K562 (cell line): ENCODE measurements around the gene OPRL1. TPM values are rescaled to one million over a fixed set of nuclear protein-coding genes. Genes with fewer than 3 reads are reported as not detected.
A peak's percentile ranks its signal among the peaks of the same experiment; 100 is the strongest.

Experiments
- ARHGAP35 ChIP-seq: fragments of 450-650 bp; IDR thresholded peaks from 2 replicates; pipeline ENCODE4 v1.6.1; 2018; ENCODE audit not compliant: partially characterized antibody
- ARID2 ChIP-seq: fragments of 450-650 bp; IDR thresholded peaks from 2 replicates; pipeline ENCODE4 v1.6.1; 2017; ENCODE audit warnings: antibody characterized with exemption, mild to moderate bottlenecking
- KDM4B ChIP-seq, 2 experiments: fragments of 450-650 bp in 1 of 2; sonication (generic) in 1 of 2; IDR thresholded peaks; 2 replicates each; pipeline ENCODE4 v1.6.1; 2016 to 2017; ENCODE audit warnings: borderline replicate concordance in 2 of 2, antibody characterized with exemption in 1 of 2, low read depth in 1 of 2, mild to moderate bottlenecking in 1 of 2
- MAFK ChIP-seq: IDR thresholded peaks from 2 replicates; pipeline ENCODE4 v1.6.1; 2011; ENCODE audit warnings: low read length, improper control_type of control experiment
- MYNN ChIP-seq, 2 experiments: sonication (generic); formaldehyde crosslinking in 1 of 2; IDR thresholded peaks; 2 replicates each; pipeline versions ENCODE4 v1.5.0 to v1.6.1; 2016 to 2020; ENCODE audit warnings: antibody characterized with exemption in 1 of 2, missing genetic modification reagents in 1 of 2
- NCOA2 ChIP-seq, 2 experiments: fragments of 450-650 bp; IDR thresholded peaks; 2 replicates each; pipeline ENCODE4 v1.6.1; 2018; ENCODE audit warnings: mild to moderate bottlenecking in 2 of 2, moderate library complexity in 1 of 2; ENCODE audit not compliant: partially characterized antibody in 2 of 2
- NCOA6 ChIP-seq: fragments of 450-650 bp; IDR thresholded peaks from 2 replicates; pipeline ENCODE4 v1.6.1; 2017; ENCODE audit warnings: mild to moderate bottlenecking
- NONO ChIP-seq, 2 experiments: fragments of 200-400 bp in 1 of 2; fragments of 450-650 bp in 1 of 2; formaldehyde crosslinking in 1 of 2; IDR thresholded peaks; 2 replicates each; pipeline ENCODE4 v1.6.1; 2017; ENCODE audit warnings: low read depth in 2 of 2, mild to moderate bottlenecking in 2 of 2, moderate library complexity in 2 of 2, low read length in 1 of 2
- ZC3H4 ChIP-seq: sonication (generic); formaldehyde crosslinking; IDR thresholded peaks from 2 replicates; pipeline ENCODE4 v1.9.0; 2021; ENCODE audit warnings: missing genetic modification reagents, borderline replicate concordance
- ZKSCAN3 ChIP-seq: fragments of 250-450 bp; sonication (Bioruptor Pico); IDR thresholded peaks from 2 replicates; pipeline ENCODE4 v1.4.0; 2020
- ZNF197 ChIP-seq: fragments of 200-800 bp; sonication (Bioruptor generic); IDR thresholded peaks from 2 replicates; pipeline ENCODE4 v1.6.1; 2016; ENCODE audit warnings: low read depth, missing genetic modification characterization, missing compliant biosample characterization
- ZNF253 ChIP-seq: fragments of 250-450 bp; sonication (Bioruptor Pico); conservative IDR thresholded peaks from 2 replicates; pipeline ENCODE4 v1.6.1; 2021; ENCODE audit warnings: mild to moderate bottlenecking
- ZNF436 ChIP-seq: fragments of 250-450, 450-650 bp; sonication (Bioruptor Pico); formaldehyde crosslinking; IDR thresholded peaks from 2 replicates; pipeline ENCODE4 v1.7.0; 2020; ENCODE audit warnings: mild to moderate bottlenecking
- polyA plus RNA-seq, 8 experiments: library from polyadenylated mRNA; depleted of rRNA in 4 of 8; stranded (reverse) in 5 of 8; unstranded in 3 of 8; fragments of >200 nt; fragmentation: Nextera tagmentation in 2 of 8; fragmentation: Illumina TruSeq in 1 of 8; extraction: Ambion mirVana in 2 of 8; extraction: Trizol in 1 of 8; gene quantifications; 2 replicates each; pipeline versions ENCODE4 v1.2.1 to v1.2.3, GENCODE V29; 2011 to 2014; ENCODE audit warnings: inconsistent platforms in 1 of 8, missing spikeins in 1 of 8
- total RNA-seq, 7 experiments: library from RNA; depleted of rRNA in 6 of 7; stranded (reverse); fragments of >200 nt in 6 of 7; fragmentation: Illumina TruSeq in 2 of 7; extraction: Trizol in 2 of 7; gene quantifications; 2 replicates each; pipeline versions ENCODE4 v1.2.1 to v1.2.3, GENCODE V29; 2011 to 2021; ENCODE audit warnings: low replicate concordance in 1 of 7
- TF ChIP-seq, protein P1 (sequence below): fragments of 200-600 bp; sonication (generic); IDR thresholded peaks from one replicate; pipeline ENCODE4 v1.6.1; 2012; ENCODE audit warnings: mild to moderate bottlenecking, low read depth, low read length, inconsistent platforms

The OPRL1 gene
- total and polyA plus RNA-seq, 9 of the 15 experiments (the other 6 are each of a cell fraction or from before 2014, with no cell fraction given), result 0.06 to 0.33 (median 0.11) TPM; not detected in 2

DNA sequence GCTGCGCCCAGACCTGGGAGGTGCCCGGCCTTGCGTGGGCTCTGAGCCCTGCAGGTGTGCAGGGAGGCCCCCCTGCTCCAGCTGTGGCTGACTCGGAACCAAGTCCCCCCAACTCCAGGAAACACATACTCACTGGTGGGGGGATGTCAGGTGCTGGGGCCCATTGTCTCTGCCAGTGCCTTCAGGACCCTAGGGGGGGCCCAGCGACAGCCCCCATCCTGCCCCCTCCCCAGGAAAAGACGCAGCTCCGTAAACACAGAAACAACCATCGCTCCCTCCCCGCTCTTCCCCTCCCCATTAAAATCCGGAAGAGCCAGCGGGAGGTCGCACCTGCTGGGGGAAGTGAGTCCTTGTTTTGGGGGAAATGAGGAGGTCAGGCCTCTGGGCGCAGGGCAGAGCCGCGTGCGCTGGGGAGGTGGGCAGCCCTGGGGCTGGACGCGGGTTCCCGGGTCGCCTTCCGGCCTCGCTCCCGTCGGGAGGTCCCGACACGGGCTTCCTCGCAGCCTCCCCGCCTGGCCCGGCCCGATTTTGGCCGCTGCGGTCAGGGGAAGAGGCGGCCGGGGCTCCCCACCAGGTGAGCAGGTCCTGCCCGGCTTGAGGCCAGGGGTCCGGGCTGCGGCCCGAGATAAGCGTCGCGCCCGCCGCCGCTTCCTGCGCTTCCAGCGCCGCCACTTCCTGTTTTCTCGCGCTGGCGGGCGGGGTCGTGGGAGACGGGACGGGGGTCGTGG is 37.7 kb upstream of the OPRL1 start (continued):
- no peak for TF ChIP-seq ZNF253 (CRISPR knock-in tag)
- no peak for TF ChIP-seq MAFK
- TF ChIP-seq NONO (IDR thresholded peaks at IDR 0.05; ENCODE audit: low read depth in 2 of 2, low read length in 1 of 2), result peak; percentile 43 to 74; a peak in 2 of 4 replicates
- no peak for TF ChIP-seq ZC3H4 (CRISPR knock-in tag)
- no peak for TF ChIP-seq ARHGAP35
- TF ChIP-seq ARID2, result no peak
- TF ChIP-seq ZNF197, result no peak
- no peak for TF ChIP-seq KDM4B (IDR thresholded peaks at IDR 0.05; ENCODE audit: borderline replicate concordance in 2 of 2, low read depth in 1 of 2)
- no peak for TF ChIP-seq MYNN (IDR thresholded peaks at IDR 0.05)
- TF ChIP-seq MYNN (CRISPR knock-in tag; IDR thresholded peaks at IDR 0.05), result no peak
- TF ChIP-seq, protein P1, sequence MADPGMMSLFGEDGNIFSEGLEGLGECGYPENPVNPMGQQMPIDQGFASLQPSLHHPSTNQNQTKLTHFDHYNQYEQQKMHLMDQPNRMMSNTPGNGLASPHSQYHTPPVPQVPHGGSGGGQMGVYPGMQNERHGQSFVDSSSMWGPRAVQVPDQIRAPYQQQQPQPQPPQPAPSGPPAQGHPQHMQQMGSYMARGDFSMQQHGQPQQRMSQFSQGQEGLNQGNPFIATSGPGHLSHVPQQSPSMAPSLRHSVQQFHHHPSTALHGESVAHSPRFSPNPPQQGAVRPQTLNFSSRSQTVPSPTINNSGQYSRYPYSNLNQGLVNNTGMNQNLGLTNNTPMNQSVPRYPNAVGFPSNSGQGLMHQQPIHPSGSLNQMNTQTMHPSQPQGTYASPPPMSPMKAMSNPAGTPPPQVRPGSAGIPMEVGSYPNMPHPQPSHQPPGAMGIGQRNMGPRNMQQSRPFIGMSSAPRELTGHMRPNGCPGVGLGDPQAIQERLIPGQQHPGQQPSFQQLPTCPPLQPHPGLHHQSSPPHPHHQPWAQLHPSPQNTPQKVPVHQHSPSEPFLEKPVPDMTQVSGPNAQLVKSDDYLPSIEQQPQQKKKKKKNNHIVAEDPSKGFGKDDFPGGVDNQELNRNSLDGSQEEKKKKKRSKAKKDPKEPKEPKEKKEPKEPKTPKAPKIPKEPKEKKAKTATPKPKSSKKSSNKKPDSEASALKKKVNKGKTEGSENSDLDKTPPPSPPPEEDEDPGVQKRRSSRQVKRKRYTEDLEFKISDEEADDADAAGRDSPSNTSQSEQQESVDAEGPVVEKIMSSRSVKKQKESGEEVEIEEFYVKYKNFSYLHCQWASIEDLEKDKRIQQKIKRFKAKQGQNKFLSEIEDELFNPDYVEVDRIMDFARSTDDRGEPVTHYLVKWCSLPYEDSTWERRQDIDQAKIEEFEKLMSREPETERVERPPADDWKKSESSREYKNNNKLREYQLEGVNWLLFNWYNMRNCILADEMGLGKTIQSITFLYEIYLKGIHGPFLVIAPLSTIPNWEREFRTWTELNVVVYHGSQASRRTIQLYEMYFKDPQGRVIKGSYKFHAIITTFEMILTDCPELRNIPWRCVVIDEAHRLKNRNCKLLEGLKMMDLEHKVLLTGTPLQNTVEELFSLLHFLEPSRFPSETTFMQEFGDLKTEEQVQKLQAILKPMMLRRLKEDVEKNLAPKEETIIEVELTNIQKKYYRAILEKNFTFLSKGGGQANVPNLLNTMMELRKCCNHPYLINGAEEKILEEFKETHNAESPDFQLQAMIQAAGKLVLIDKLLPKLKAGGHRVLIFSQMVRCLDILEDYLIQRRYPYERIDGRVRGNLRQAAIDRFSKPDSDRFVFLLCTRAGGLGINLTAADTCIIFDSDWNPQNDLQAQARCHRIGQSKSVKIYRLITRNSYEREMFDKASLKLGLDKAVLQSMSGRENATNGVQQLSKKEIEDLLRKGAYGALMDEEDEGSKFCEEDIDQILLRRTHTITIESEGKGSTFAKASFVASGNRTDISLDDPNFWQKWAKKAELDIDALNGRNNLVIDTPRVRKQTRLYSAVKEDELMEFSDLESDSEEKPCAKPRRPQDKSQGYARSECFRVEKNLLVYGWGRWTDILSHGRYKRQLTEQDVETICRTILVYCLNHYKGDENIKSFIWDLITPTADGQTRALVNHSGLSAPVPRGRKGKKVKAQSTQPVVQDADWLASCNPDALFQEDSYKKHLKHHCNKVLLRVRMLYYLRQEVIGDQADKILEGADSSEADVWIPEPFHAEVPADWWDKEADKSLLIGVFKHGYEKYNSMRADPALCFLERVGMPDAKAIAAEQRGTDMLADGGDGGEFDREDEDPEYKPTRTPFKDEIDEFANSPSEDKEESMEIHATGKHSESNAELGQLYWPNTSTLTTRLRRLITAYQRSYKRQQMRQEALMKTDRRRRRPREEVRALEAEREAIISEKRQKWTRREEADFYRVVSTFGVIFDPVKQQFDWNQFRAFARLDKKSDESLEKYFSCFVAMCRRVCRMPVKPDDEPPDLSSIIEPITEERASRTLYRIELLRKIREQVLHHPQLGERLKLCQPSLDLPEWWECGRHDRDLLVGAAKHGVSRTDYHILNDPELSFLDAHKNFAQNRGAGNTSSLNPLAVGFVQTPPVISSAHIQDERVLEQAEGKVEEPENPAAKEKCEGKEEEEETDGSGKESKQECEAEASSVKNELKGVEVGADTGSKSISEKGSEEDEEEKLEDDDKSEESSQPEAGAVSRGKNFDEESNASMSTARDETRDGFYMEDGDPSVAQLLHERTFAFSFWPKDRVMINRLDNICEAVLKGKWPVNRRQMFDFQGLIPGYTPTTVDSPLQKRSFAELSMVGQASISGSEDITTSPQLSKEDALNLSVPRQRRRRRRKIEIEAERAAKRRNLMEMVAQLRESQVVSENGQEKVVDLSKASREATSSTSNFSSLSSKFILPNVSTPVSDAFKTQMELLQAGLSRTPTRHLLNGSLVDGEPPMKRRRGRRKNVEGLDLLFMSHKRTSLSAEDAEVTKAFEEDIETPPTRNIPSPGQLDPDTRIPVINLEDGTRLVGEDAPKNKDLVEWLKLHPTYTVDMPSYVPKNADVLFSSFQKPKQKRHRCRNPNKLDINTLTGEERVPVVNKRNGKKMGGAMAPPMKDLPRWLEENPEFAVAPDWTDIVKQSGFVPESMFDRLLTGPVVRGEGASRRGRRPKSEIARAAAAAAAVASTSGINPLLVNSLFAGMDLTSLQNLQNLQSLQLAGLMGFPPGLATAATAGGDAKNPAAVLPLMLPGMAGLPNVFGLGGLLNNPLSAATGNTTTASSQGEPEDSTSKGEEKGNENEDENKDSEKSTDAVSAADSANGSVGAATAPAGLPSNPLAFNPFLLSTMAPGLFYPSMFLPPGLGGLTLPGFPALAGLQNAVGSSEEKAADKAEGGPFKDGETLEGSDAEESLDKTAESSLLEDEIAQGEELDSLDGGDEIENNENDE, result no peak
- TF ChIP-seq NCOA6, result no peak
- TF ChIP-seq ZNF436 (CRISPR knock-in tag), result no peak
- no peak for TF ChIP-seq NCOA2 (IDR thresholded peaks at IDR 0.05; ENCODE audit: partially characterized antibody in 2 of 2)
- no peak for TF ChIP-seq ZKSCAN3 (CRISPR knock-in tag)
